ENCODE results near the gene JUN. TPM values are rescaled to one million over a fixed set of nuclear protein-coding genes. Genes with fewer than 3 reads are reported as not detected.

JUN gene
- total and polyA plus RNA-seq, 2 experiments from 2014 or later, result 23.3 to 28.5 TPM

- no peak for TF ChIP-seq ZNF462 (CRISPR knock-in tag; IDR thresholded peaks at IDR 0.05)
- TF ChIP-seq EZH2phosphoT487 (IDR thresholded peaks at IDR 0.05; ENCODE audit: unreplicated experiment), result no peak
- TF ChIP-seq, protein P1, sequence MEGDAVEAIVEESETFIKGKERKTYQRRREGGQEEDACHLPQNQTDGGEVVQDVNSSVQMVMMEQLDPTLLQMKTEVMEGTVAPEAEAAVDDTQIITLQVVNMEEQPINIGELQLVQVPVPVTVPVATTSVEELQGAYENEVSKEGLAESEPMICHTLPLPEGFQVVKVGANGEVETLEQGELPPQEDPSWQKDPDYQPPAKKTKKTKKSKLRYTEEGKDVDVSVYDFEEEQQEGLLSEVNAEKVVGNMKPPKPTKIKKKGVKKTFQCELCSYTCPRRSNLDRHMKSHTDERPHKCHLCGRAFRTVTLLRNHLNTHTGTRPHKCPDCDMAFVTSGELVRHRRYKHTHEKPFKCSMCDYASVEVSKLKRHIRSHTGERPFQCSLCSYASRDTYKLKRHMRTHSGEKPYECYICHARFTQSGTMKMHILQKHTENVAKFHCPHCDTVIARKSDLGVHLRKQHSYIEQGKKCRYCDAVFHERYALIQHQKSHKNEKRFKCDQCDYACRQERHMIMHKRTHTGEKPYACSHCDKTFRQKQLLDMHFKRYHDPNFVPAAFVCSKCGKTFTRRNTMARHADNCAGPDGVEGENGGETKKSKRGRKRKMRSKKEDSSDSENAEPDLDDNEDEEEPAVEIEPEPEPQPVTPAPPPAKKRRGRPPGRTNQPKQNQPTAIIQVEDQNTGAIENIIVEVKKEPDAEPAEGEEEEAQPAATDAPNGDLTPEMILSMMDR (conservative IDR thresholded peaks at IDR 0.05; ENCODE audit: low read depth in 2 of 2), result peak in 1 of 2 experiments; percentile 61; a peak in 2 of 4 replicates
- TF ChIP-seq CREB1 (CRISPR knock-in tag; IDR thresholded peaks at IDR 0.05; ENCODE audit: low read depth), result no peak; the same call in 1 of the 2 replicates
These were observed 1.4 kb downstream of the JUN start (continued) for GRCh38 chr1:58782178-58783089.

Measured in GM23338 (cell line).